ENCODE data around the gene GDPD3. TPM values are rescaled to one million over a fixed set of nuclear protein-coding genes. Genes with fewer than 3 reads are reported as not detected.

Gene GDPD3
- total and polyA plus RNA-seq, 2 of the 13 experiments (the other 11 are each of a cell fraction or from before 2014, with no cell fraction given): 18.7 to 20.6 TPM

DNA sequence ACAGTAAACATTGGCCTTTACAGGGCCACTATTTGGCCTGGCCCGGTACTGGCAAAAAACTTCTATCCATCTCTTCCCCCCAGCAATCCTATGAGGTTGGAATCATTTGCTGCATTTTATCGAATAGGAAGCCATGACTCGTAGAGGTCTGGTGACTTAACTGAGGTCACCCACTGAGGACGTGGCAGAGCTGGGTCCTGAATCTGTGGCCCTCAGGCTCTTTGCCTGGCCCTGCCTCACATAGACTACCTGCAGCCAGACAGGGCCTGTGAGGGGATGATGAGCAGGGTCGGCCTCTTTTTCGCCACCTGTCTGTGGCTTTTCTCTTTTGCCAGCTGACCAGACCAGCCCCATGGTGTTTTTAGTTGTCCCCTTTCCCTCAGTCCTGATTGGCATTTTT is 35.7 kb downstream of the GDPD3 start:
- H4K20me1 ChIP-seq (ENCODE audit: insufficient read depth, low read length): peaks cover 16% of the 10 kb centered on the region
- CTCF ChIA-PET (ENCODE audit: low intra/inter-chr PET ratio, low total read pairs): no interaction called here
- H3K9me3 ChIP-seq (ENCODE audit: low read length): no peaks in the 10 kb centered on the region
- H3K36me3 ChIP-seq (replicated peaks in 1 of 2; ENCODE audit: control insufficient read depth in 1 of 2, insufficient read depth in 2 of 2, low read length in 2 of 2): peaks cover 19 to 39% of the 10 kb centered on the region in 2 experiments
- in situ Hi-C loops (cut with HindIII; ENCODE audit: extremely low pct_ligation_motif_present, low pct_unique_long_range_greater_than_20kb): loop anchor here (25.0 kb wide), 1 partner anchor 560 kb away; no protein-coding TSS in a partner anchor
- no TSS peak for BruUV-seq (replicated peaks)
- POLR2A ChIA-PET: interaction anchor here (0.6 to 4.4 kb wide), 4 partner anchors 11 to 17 kb away, joined by 3 to 28 read pairs (median 4); partner anchors contain the start of gene ALDOA
- peaks cover 51% of the 10 kb centered on the region for H3K79me2 ChIP-seq (ENCODE audit: insufficient read depth, low read length)
- peak overlapping the region; percentile 91 for H3K4me2 ChIP-seq (ENCODE audit: low read depth, low read length)
- peak overlapping the region; percentile 90 for H3K9ac ChIP-seq (ENCODE audit: insufficient read depth, low read depth, low read length)
- WGBS (ENCODE audit: low lambda C conversion rate): 85% methylated on average over 6 of the region's 6 CpGs
- H3K4me1 ChIP-seq (ENCODE audit: insufficient read depth, low read length): peaks cover 68% of the 10 kb centered on the region
- peak overlapping the region; percentile 81 to 98 (median 90); a peak in 3 of 6 replicates for H3K4me3 ChIP-seq (replicated peaks in 1 of 3; ENCODE audit: insufficient read depth in 1 of 3, low read depth in 2 of 3, low read length in 3 of 3)
- ATAC-seq (no peak), DNase-seq (ENCODE audit: low spot score) (no peak), FAIRE-seq (no peak)
- no peak overlapping the region for H2AFZ ChIP-seq (ENCODE audit: low read length)
- no peaks in the 10 kb centered on the region; a peak in 1 of 5 replicates for H3K27me3 ChIP-seq (ENCODE audit: control insufficient read depth in 1 of 2, insufficient read depth in 2 of 2, low read length in 2 of 2)
- H3K27ac ChIP-seq (ENCODE audit: extremely low read length, insufficient read depth, low read length): peak overlapping the region; percentile 82
- intact Hi-C loops (cut with micrococcal nuclease; ENCODE audit: unreplicated experiment): no loop called here
- 0 out of 2 replicates have a peak, but pooled peaks have one; percentile 18 for TF ChIP-seq REPIN1 (CRISPR knock-in tag; IDR thresholded peaks at IDR 0.05; ENCODE audit: borderline replicate concordance, low read depth)
- TF ChIP-seq, protein P1, sequence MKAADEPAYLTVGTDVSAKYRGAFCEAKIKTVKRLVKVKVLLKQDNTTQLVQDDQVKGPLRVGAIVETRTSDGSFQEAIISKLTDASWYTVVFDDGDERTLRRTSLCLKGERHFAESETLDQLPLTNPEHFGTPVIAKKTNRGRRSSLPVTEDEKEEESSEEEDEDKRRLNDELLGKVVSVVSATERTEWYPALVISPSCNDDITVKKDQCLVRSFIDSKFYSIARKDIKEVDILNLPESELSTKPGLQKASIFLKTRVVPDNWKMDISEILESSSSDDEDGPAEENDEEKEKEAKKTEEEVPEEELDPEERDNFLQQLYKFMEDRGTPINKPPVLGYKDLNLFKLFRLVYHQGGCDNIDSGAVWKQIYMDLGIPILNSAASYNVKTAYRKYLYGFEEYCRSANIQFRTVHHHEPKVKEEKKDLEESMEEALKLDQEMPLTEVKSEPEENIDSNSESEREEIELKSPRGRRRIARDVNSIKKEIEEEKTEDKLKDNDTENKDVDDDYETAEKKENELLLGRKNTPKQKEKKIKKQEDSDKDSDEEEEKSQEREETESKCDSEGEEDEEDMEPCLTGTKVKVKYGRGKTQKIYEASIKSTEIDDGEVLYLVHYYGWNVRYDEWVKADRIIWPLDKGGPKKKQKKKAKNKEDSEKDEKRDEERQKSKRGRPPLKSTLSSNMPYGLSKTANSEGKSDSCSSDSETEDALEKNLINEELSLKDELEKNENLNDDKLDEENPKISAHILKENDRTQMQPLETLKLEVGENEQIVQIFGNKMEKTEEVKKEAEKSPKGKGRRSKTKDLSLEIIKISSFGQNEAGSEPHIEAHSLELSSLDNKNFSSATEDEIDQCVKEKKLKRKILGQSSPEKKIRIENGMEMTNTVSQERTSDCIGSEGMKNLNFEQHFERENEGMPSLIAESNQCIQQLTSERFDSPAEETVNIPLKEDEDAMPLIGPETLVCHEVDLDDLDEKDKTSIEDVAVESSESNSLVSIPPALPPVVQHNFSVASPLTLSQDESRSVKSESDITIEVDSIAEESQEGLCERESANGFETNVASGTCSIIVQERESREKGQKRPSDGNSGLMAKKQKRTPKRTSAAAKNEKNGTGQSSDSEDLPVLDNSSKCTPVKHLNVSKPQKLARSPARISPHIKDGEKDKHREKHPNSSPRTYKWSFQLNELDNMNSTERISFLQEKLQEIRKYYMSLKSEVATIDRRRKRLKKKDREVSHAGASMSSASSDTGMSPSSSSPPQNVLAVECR (CRISPR knock-in tag; IDR thresholded peaks at IDR 0.05; ENCODE audit: borderline replicate concordance): no peak
- no peak for TF ChIP-seq ZIK1 (CRISPR knock-in tag; IDR thresholded peaks at IDR 0.05; ENCODE audit: borderline replicate concordance, low read depth)
- no peak for TF ChIP-seq FIP1L1 (IDR thresholded peaks at IDR 0.05; ENCODE audit: borderline replicate concordance, insufficient read depth, low read depth, low read length)
- no peak for TF ChIP-seq ZMYM3 (CRISPR knock-in tag; IDR thresholded peaks at IDR 0.05)
- TF ChIP-seq ZFP90 (CRISPR knock-in tag; IDR thresholded peaks at IDR 0.05; ENCODE audit: borderline replicate concordance): no peak
- no peak for TF ChIP-seq ASH2L (IDR thresholded peaks at IDR 0.05; ENCODE audit: insufficient read length, low read depth, low read length)
- TF ChIP-seq, protein P2, sequence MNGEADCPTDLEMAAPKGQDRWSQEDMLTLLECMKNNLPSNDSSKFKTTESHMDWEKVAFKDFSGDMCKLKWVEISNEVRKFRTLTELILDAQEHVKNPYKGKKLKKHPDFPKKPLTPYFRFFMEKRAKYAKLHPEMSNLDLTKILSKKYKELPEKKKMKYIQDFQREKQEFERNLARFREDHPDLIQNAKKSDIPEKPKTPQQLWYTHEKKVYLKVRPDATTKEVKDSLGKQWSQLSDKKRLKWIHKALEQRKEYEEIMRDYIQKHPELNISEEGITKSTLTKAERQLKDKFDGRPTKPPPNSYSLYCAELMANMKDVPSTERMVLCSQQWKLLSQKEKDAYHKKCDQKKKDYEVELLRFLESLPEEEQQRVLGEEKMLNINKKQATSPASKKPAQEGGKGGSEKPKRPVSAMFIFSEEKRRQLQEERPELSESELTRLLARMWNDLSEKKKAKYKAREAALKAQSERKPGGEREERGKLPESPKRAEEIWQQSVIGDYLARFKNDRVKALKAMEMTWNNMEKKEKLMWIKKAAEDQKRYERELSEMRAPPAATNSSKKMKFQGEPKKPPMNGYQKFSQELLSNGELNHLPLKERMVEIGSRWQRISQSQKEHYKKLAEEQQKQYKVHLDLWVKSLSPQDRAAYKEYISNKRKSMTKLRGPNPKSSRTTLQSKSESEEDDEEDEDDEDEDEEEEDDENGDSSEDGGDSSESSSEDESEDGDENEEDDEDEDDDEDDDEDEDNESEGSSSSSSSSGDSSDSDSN (CRISPR knock-in tag; IDR thresholded peaks at IDR 0.05): 0 out of 2 replicates have a peak, but pooled peaks have one; percentile 23
- TF ChIP-seq ARNTL (CRISPR knock-in tag; IDR thresholded peaks at IDR 0.05): no peak
- TF ChIP-seq, protein P3, sequence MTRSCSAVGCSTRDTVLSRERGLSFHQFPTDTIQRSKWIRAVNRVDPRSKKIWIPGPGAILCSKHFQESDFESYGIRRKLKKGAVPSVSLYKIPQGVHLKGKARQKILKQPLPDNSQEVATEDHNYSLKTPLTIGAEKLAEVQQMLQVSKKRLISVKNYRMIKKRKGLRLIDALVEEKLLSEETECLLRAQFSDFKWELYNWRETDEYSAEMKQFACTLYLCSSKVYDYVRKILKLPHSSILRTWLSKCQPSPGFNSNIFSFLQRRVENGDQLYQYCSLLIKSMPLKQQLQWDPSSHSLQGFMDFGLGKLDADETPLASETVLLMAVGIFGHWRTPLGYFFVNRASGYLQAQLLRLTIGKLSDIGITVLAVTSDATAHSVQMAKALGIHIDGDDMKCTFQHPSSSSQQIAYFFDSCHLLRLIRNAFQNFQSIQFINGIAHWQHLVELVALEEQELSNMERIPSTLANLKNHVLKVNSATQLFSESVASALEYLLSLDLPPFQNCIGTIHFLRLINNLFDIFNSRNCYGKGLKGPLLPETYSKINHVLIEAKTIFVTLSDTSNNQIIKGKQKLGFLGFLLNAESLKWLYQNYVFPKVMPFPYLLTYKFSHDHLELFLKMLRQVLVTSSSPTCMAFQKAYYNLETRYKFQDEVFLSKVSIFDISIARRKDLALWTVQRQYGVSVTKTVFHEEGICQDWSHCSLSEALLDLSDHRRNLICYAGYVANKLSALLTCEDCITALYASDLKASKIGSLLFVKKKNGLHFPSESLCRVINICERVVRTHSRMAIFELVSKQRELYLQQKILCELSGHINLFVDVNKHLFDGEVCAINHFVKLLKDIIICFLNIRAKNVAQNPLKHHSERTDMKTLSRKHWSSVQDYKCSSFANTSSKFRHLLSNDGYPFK (CRISPR knock-in tag; IDR thresholded peaks at IDR 0.05; ENCODE audit: borderline replicate concordance): 0 out of 2 replicates have a peak, but pooled peaks have one; percentile 24

Measured in HepG2 (cell line).